ENCODE results near the gene KCP. TPM values are rescaled to one million over a fixed set of nuclear protein-coding genes. Genes with fewer than 3 reads are reported as not detected.

Gene KCP
- total RNA-seq, 1 donor, result 1.1 TPM

- Histone ChIP-seq H3K36me3 (ENCODE audit: insufficient read depth, low read length) (no peaks in the 10 kb centered on the region), H3K4me2 (ENCODE audit: insufficient read depth, low read length) (no peak overlapping the region), H3K27me3 (ENCODE audit: insufficient read depth, low read length) (peaks cover 17% of the 10 kb centered on the region), H3K79me2 (ENCODE audit: insufficient read depth, low read length) (no peaks in the 10 kb centered on the region), H2AFZ (ENCODE audit: low read length) (no peak overlapping the region), H4K20me1 (ENCODE audit: insufficient read depth, low read length) (no peaks in the 10 kb centered on the region), H3K9me3 (ENCODE audit: low read depth, low read length) (no peaks in the 10 kb centered on the region), H3K4me1 (ENCODE audit: insufficient read depth, low read length) (no peaks in the 10 kb centered on the region), H3K4me3 (ENCODE audit: insufficient read depth, low read length) (no peak overlapping the region), H3K27ac (ENCODE audit: low read depth, low read length) (no peak overlapping the region)
- peak; percentile 30 for DNase-seq (ENCODE audit: insufficient read length, low spot score, missing footprints)
- TF ChIP-seq, protein P1, sequence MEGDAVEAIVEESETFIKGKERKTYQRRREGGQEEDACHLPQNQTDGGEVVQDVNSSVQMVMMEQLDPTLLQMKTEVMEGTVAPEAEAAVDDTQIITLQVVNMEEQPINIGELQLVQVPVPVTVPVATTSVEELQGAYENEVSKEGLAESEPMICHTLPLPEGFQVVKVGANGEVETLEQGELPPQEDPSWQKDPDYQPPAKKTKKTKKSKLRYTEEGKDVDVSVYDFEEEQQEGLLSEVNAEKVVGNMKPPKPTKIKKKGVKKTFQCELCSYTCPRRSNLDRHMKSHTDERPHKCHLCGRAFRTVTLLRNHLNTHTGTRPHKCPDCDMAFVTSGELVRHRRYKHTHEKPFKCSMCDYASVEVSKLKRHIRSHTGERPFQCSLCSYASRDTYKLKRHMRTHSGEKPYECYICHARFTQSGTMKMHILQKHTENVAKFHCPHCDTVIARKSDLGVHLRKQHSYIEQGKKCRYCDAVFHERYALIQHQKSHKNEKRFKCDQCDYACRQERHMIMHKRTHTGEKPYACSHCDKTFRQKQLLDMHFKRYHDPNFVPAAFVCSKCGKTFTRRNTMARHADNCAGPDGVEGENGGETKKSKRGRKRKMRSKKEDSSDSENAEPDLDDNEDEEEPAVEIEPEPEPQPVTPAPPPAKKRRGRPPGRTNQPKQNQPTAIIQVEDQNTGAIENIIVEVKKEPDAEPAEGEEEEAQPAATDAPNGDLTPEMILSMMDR (IDR thresholded peaks at IDR 0.05; ENCODE audit: extremely low read depth, low read depth, low read length), result no peak
These were observed 16.4 kb downstream of the KCP start for GRCh38 chr7:128894101-128894440.

GRCh38 chr7:128893251-128894100 lies 17.0 kb downstream of the KCP start:
- Histone ChIP-seq H3K79me2 (ENCODE audit: insufficient read depth, low read length) (no peaks in the 10 kb centered on the region), H3K4me3 (ENCODE audit: insufficient read depth, low read length) (no peak overlapping the region), H3K4me1 (ENCODE audit: insufficient read depth, low read length) (no peaks in the 10 kb centered on the region), H2AFZ (ENCODE audit: low read length) (no peak overlapping the region), H3K9me3 (ENCODE audit: low read depth, low read length) (no peaks in the 10 kb centered on the region), H3K36me3 (ENCODE audit: insufficient read depth, low read length) (no peaks in the 10 kb centered on the region), H3K4me2 (ENCODE audit: insufficient read depth, low read length) (no peak overlapping the region), H3K27me3 (ENCODE audit: insufficient read depth, low read length) (peaks cover 17% of the 10 kb centered on the region), H3K27ac (ENCODE audit: low read depth, low read length) (no peak overlapping the region), H4K20me1 (ENCODE audit: insufficient read depth, low read length) (no peaks in the 10 kb centered on the region)
- TF ChIP-seq, protein P1 (IDR thresholded peaks at IDR 0.05; ENCODE audit: extremely low read depth, low read depth, low read length), result no peak
- peak; percentile 62 for DNase-seq (ENCODE audit: insufficient read length, low spot score, missing footprints)

DNA sequence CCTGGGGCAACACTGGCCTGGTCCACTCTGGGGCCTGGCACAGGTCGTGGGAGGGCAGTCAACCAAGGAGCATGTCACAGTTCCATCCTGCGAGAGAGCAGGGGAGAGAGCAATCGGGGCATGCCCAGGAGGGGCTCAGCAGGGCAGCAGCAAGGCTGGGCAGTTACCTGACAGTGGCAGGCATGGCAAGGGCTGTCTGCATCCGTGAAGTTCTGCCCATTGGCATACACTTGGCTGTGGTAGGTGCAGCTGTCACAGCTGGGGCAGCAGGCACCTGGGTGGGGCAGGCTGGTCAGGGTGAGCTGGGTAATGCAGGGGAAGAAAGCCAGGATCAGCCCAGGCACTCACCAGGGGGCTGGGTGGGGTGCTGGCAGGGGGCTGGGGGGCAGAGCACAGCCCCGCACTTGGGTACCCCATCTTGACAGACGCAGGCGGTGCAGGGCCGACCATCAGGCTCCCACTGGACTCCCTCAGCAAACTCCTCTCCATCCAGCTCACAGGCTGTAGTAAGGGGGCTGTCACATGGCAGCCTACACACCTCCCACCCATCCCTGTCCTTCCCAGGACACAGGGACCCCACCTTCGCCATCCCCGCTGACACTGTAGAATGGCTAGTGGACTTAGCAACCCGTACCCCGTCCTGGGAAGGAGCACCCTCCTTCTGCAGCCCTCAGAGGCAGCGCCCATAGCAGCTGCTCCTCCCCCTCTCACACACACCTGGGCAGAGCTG lies 17.8 kb downstream of the KCP start:
- H3K79me2 ChIP-seq (ENCODE audit: insufficient read depth, low read length), result no peaks in the 10 kb centered on the region
- H2AFZ ChIP-seq (ENCODE audit: low read length), result no peak overlapping the region
- no peaks in the 10 kb centered on the region for H4K20me1 ChIP-seq (ENCODE audit: insufficient read depth, low read length)
- TF ChIP-seq, protein P1 (IDR thresholded peaks at IDR 0.05; ENCODE audit: extremely low read depth, low read depth, low read length), result no peak
- H3K4me2 ChIP-seq (ENCODE audit: insufficient read depth, low read length), result no peak overlapping the region
- H3K9me3 ChIP-seq (ENCODE audit: low read depth, low read length), result no peaks in the 10 kb centered on the region
- no peaks in the 10 kb centered on the region for H3K36me3 ChIP-seq (ENCODE audit: insufficient read depth, low read length)
- DNase-seq (ENCODE audit: insufficient read length, low spot score, missing footprints), result peak; percentile 73
- peaks cover 17% of the 10 kb centered on the region for H3K27me3 ChIP-seq (ENCODE audit: insufficient read depth, low read length)
- no peak overlapping the region for H3K4me3 ChIP-seq (ENCODE audit: insufficient read depth, low read length)
- H3K27ac ChIP-seq (ENCODE audit: low read depth, low read length), result no peak overlapping the region
- H3K4me1 ChIP-seq (ENCODE audit: insufficient read depth, low read length), result no peaks in the 10 kb centered on the region

DNA sequence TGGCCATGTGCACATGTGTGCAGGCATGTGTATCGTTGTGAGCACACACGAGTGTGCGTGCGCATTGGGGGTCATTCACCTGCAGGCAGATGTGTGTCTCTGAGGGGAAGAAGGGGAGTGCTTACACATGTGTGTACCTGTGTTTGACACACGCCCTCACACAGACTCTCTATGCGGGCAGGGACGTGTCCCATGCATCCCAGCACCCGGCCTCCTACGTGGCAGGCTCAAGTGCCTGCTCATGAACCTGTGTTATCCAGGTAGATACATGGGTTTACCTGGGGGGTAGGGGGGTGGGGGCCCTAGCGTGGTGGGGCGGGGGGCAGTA lies 18.6 kb downstream of the KCP start:
- Histone ChIP-seq H3K4me1 (ENCODE audit: insufficient read depth, low read length) (no peaks in the 10 kb centered on the region), H3K36me3 (ENCODE audit: insufficient read depth, low read length) (no peaks in the 10 kb centered on the region), H3K79me2 (ENCODE audit: insufficient read depth, low read length) (no peaks in the 10 kb centered on the region), H4K20me1 (ENCODE audit: insufficient read depth, low read length) (no peaks in the 10 kb centered on the region), H3K4me3 (ENCODE audit: insufficient read depth, low read length) (no peak overlapping the region), H3K27me3 (ENCODE audit: insufficient read depth, low read length) (peaks cover 17% of the 10 kb centered on the region), H3K4me2 (ENCODE audit: insufficient read depth, low read length) (no peak overlapping the region), H3K9me3 (ENCODE audit: low read depth, low read length) (no peaks in the 10 kb centered on the region), H3K27ac (ENCODE audit: low read depth, low read length) (no peak overlapping the region), H2AFZ (ENCODE audit: low read length) (no peak overlapping the region)
- TF ChIP-seq, protein P1 (IDR thresholded peaks at IDR 0.05; ENCODE audit: extremely low read depth, low read depth, low read length), result no peak
- DNase-seq (ENCODE audit: insufficient read length, low spot score, missing footprints), result peak; percentile 18
